HEK293 (cell line): ENCODE measurements around the gene MEAK7.

Source experiments
- CTCF ChIA-PET: fragments of 350-600 bp; formaldehyde crosslinking; extraction: SDS; loops from one replicate; lab custom pipeline; 2021; ENCODE audit warnings: antibody characterized with exemption; lab: Yijun Ruan, JAX
- POLR2A ChIA-PET: fragments of 300-600 bp; formaldehyde crosslinking; extraction: SDS; loops from one replicate; lab custom pipeline; 2020; ENCODE audit warnings: antibody characterized with exemption, inconsistent platforms; lab: Yijun Ruan, JAX
- H3K27ac ChIP-seq: fragments of 200-500 bp; sonication (Bioruptor generic); 2 replicates; pipeline ENCODE4 v1.5.1; 2014; ENCODE audit warnings: low read depth, low read length, control low read depth, inconsistent platforms; ENCODE audit errors: extremely low read depth
- H3K36me3 ChIP-seq, 2 experiments: fragments of 200-500 bp in 1 of 2; sonication (Bioruptor generic) in 1 of 2; 1 replicate in 1 of 2; 2 replicates in 1 of 2; pipeline ENCODE4 v1.5.1; 2014 to 2017; ENCODE audit warnings: inconsistent platforms in 2 of 2, low read length in 2 of 2; ENCODE audit not compliant: control insufficient read depth in 2 of 2, insufficient read depth in 1 of 2
- H3K4me1 ChIP-seq: fragments of 200-500 bp; sonication (Bioruptor generic); 2 replicates; pipeline ENCODE4 v1.5.1; 2014; ENCODE audit warnings: mild to moderate bottlenecking, low read length, inconsistent platforms; ENCODE audit not compliant: control insufficient read depth, insufficient read depth
- H3K4me3 ChIP-seq: 2 replicates; pipeline ENCODE4 v1.5.1; 2011; ENCODE audit warnings: low read depth, mild to moderate bottlenecking, control low read depth, low read length, moderate library complexity
- H3K9me3 ChIP-seq: fragments of 200-500 bp; sonication (Bioruptor generic); 2 replicates; pipeline ENCODE4 v1.5.1; 2014; ENCODE audit warnings: low read depth, low read length, inconsistent platforms; ENCODE audit not compliant: control insufficient read depth, insufficient read depth
- KLF16 ChIP-seq: fragments of 450-650 bp; formaldehyde crosslinking; IDR thresholded peaks from 2 replicates; pipeline ENCODE4 v1.5.1; 2017; ENCODE audit warnings: missing biosample characterization, missing genetic modification characterization
- SETDB1 ChIP-seq: IDR thresholded peaks from one replicate; pipeline ENCODE4 v1.6.1; 2017; ENCODE audit warnings: mild to moderate bottlenecking, low read length, moderate library complexity, mixed read lengths; ENCODE audit not compliant: insufficient read length
- SP7 ChIP-seq: fragments of 450-650 bp; formaldehyde crosslinking; IDR thresholded peaks from 2 replicates; pipeline ENCODE4 v1.5.1; 2016; ENCODE audit warnings: missing biosample characterization, missing genetic modification characterization
- WT1 ChIP-seq: fragments of 450-650 bp; formaldehyde crosslinking; IDR thresholded peaks from 2 replicates; pipeline ENCODE4 v1.5.1; 2016; ENCODE audit warnings: missing biosample characterization, missing genetic modification characterization
- ZBTB26 ChIP-seq: fragments of 450-650 bp; formaldehyde crosslinking; optimal IDR thresholded peaks from 2 replicates; pipeline ENCODE3; 2016; ENCODE audit warnings: missing biosample characterization, mild to moderate bottlenecking, missing genetic modification characterization
- ZFP69B ChIP-seq: fragments of 450-650 bp; formaldehyde crosslinking; IDR thresholded peaks from 2 replicates; pipeline ENCODE4 v1.5.1; 2016; ENCODE audit warnings: missing biosample characterization, missing genetic modification characterization
- ZNF155 ChIP-seq: fragments of 450-650 bp; formaldehyde crosslinking; IDR thresholded peaks from 2 replicates; pipeline ENCODE4 v1.5.1; 2016; ENCODE audit warnings: missing biosample characterization, missing genetic modification characterization
- ZNF239 ChIP-seq: fragments of 450-650 bp; formaldehyde crosslinking; IDR thresholded peaks from 2 replicates; pipeline ENCODE4 v1.5.1; 2016; ENCODE audit warnings: missing biosample characterization, missing genetic modification characterization
- ZNF26 ChIP-seq: fragments of 450-650 bp; formaldehyde crosslinking; IDR thresholded peaks from 2 replicates; pipeline ENCODE4 v1.5.1; 2016; ENCODE audit warnings: missing biosample characterization, missing genetic modification characterization
- ZNF449 ChIP-seq: fragments of 450-650 bp; formaldehyde crosslinking; IDR thresholded peaks from 2 replicates; pipeline ENCODE4 v1.5.1; 2017; ENCODE audit warnings: missing biosample characterization, mild to moderate bottlenecking, missing genetic modification characterization, moderate library complexity
- ZNF521 ChIP-seq: fragments of 450-650 bp; formaldehyde crosslinking; IDR thresholded peaks from 2 replicates; pipeline ENCODE4 v1.5.1; 2017; ENCODE audit warnings: missing biosample characterization, mild to moderate bottlenecking, missing genetic modification characterization
- ZNF555 ChIP-seq: fragments of 450-650 bp; formaldehyde crosslinking; conservative IDR thresholded peaks from 2 replicates; pipeline ENCODE4 v1.5.1; 2017; ENCODE audit warnings: missing biosample characterization, mild to moderate bottlenecking, missing genetic modification characterization, inconsistent platforms
- ZNF664 ChIP-seq: fragments of 450-650 bp; formaldehyde crosslinking; IDR thresholded peaks from 2 replicates; pipeline ENCODE4 v1.5.1; 2016; ENCODE audit warnings: missing biosample characterization, missing genetic modification characterization
- ZNF670 ChIP-seq: fragments of 450-650 bp; formaldehyde crosslinking; IDR thresholded peaks from 2 replicates; pipeline ENCODE4 v1.5.1; 2016; ENCODE audit warnings: missing biosample characterization, missing genetic modification characterization, low read depth
- ZNF747 ChIP-seq: fragments of 450-650 bp; formaldehyde crosslinking; IDR thresholded peaks from 2 replicates; pipeline ENCODE4 v1.5.1; 2016; ENCODE audit warnings: missing biosample characterization, missing genetic modification characterization
- ZNF76 ChIP-seq: fragments of 450-650 bp; formaldehyde crosslinking; IDR thresholded peaks from 2 replicates; pipeline ENCODE4; 2016; ENCODE audit warnings: low read depth, missing biosample characterization, missing genetic modification characterization, borderline replicate concordance
- ZXDB ChIP-seq: fragments of 450-650 bp; formaldehyde crosslinking; IDR thresholded peaks from 2 replicates; pipeline ENCODE4 v1.5.1; 2016; ENCODE audit warnings: missing biosample characterization, missing genetic modification characterization
- TF ChIP-seq, protein P1 (sequence below): fragments of 450-650 bp; formaldehyde crosslinking; IDR thresholded peaks from 2 replicates; pipeline ENCODE4 v1.5.1; 2016; ENCODE audit warnings: missing biosample characterization, missing genetic modification characterization
- TF ChIP-seq, protein P2 (sequence below): fragments of 450-650 bp; formaldehyde crosslinking; conservative IDR thresholded peaks from 2 replicates; pipeline ENCODE4 v1.5.1; 2016; ENCODE audit warnings: low read depth, missing biosample characterization, missing genetic modification characterization

MEAK7 gene

GRCh38 chr16:84502581-84502980 is 1.9 kb downstream of the MEAK7 start:
- peaks cover 0 to 15% of the 10 kb centered on the region in 2 experiments; a peak in 2 of 3 replicates for H3K36me3 ChIP-seq
- POLR2A ChIA-PET: no interaction called here
- CTCF ChIA-PET: interaction anchor here (1.7 to 1.9 kb wide), 3 partner anchors 8 to 236 kb away, joined by 5 to 6 read pairs (median 5); no protein-coding TSS in a partner anchor
- H3K4me3 ChIP-seq: no peak overlapping the region
- TF ChIP-seq ZBTB26 (no peak), SP7 (tag by site-specific recombination) (no peak), ZFP69B (tag by site-specific recombination) (no peak), ZNF670 (no peak), WT1 (tag by site-specific recombination) (no peak)
- TF ChIP-seq, protein P1, sequence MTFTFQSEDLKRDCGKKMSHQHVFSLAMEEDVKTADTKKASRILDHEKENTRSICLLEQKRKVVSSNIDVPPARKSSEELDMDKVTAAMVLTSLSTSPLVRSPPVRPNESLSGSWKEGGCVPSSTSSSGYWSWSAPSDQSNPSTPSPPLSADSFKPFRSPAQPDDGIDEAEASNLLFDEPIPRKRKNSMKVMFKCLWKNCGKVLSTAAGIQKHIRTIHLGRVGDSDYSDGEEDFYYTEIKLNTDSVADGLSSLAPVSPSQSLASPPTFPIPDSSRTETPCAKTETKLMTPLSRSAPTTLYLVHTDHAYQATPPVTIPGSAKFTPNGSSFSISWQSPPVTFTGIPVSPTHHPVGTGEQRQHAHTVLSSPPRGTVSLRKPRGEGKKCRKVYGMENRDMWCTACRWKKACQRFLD (tag by site-specific recombination): no peak
- H3K9me3 ChIP-seq: no peaks in the 10 kb centered on the region
- H3K27ac ChIP-seq: no peak overlapping the region
- peaks cover 10% of the 10 kb centered on the region for H3K4me1 ChIP-seq

DNA sequence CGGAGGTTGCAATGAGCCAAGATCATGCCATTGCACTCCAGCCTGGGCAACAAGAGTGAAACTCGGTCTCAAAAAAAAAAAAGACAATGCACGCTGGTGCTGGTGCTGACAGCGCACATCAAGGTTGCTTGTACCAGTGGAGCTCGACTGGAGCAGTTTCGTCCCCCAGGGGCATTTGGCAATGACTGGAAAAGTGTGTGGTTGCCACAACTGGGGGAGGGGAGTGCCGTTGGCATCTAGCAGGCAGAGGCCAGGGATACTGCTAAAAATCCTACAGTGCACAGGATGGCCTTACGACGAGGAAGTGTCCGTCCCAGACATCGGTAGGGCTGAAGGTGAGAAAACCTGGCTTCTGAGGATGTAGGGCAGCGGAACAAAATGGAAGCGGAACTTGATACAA is 2.4 kb downstream of the MEAK7 start:
- no peak overlapping the region for H3K27ac ChIP-seq
- CTCF ChIA-PET: interaction anchor here (1.9 kb wide), 1 partner anchor 18 kb away, joined by 5 read pairs; no protein-coding TSS in a partner anchor

GRCh38 chr16:84501077-84501735 is 3.3 kb downstream of the MEAK7 start:
- peaks cover 10% of the 10 kb centered on the region for H3K4me1 ChIP-seq
- H3K4me3 ChIP-seq: no peak overlapping the region
- no peaks in the 10 kb centered on the region for H3K9me3 ChIP-seq
- H3K27ac ChIP-seq: no peak overlapping the region
- ChIA-PET POLR2A (no interaction called here), CTCF (no interaction called here)
- TF ChIP-seq SETDB1 (no peak), ZNF26 (tag by site-specific recombination) (no peak), ZFP69B (tag by site-specific recombination) (no peak), ZXDB (tag by site-specific recombination) (no peak), ZNF664 (tag by site-specific recombination) (no peak), ZNF239 (tag by site-specific recombination) (no peak), ZNF449 (tag by site-specific recombination) (no peak)
- TF ChIP-seq, protein P2, sequence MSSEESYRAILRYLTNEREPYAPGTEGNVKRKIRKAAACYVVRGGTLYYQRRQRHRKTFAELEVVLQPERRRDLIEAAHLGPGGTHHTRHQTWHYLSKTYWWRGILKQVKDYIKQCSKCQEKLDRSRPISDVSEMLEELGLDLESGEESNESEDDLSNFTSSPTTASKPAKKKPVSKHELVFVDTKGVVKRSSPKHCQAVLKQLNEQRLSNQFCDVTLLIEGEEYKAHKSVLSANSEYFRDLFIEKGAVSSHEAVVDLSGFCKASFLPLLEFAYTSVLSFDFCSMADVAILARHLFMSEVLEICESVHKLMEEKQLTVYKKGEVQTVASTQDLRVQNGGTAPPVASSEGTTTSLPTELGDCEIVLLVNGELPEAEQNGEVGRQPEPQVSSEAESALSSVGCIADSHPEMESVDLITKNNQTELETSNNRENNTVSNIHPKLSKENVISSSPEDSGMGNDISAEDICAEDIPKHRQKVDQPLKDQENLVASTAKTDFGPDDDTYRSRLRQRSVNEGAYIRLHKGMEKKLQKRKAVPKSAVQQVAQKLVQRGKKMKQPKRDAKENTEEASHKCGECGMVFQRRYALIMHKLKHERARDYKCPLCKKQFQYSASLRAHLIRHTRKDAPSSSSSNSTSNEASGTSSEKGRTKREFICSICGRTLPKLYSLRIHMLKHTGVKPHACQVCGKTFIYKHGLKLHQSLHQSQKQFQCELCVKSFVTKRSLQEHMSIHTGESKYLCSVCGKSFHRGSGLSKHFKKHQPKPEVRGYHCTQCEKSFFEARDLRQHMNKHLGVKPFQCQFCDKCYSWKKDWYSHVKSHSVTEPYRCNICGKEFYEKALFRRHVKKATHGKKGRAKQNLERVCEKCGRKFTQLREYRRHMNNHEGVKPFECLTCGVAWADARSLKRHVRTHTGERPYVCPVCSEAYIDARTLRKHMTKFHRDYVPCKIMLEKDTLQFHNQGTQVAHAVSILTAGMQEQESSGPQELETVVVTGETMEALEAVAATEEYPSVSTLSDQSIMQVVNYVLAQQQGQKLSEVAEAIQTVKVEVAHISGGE (tag by site-specific recombination): no peak
- H3K36me3 ChIP-seq: peaks cover 0 to 29% of the 10 kb centered on the region in 2 experiments; a peak in 2 of 3 replicates

More for the DNA sequence above, 2.4 kb downstream of the MEAK7 start:
- TF ChIP-seq ZNF747 (no peak), ZNF155 (tag by site-specific recombination) (no peak), ZNF76 (tag by site-specific recombination) (no peak), ZNF521 (no peak), ZNF555 (no peak), KLF16 (no peak)
- TF ChIP-seq, protein P1 (tag by site-specific recombination): no peak
- Histone ChIP-seq H3K4me3 (no peak overlapping the region), H3K9me3 (no peaks in the 10 kb centered on the region), H3K36me3 (peaks cover 0 to 20% of the 10 kb centered on the region in 2 experiments; a peak in 2 of 3 replicates), H3K4me1 (peaks cover 10% of the 10 kb centered on the region)
- POLR2A ChIA-PET: no interaction called here
